Activated CD8-positive, alpha-beta T cell treated with anti-CD3 and anti-CD28 coated beads, Interleukin-2, amount 10 ng/mL, durations not matched to agents 7 days and 5 days (primary cell): Measurements from ENCODE around the gene GPR160. TPM values are rescaled to one million over a fixed set of nuclear protein-coding genes. Genes with fewer than 3 reads are reported as not detected.

Source experiments
- ATAC-seq: fragments of 150-1000 bp; cut with Tn5 transposase; one replicate; pipeline ENCODE4 v1.10.0; 2021; ENCODE audit warnings: moderate library complexity
- CTCF ChIA-PET: fragments of 350-600 bp; sonication (Branson Sonifier 250); formaldehyde crosslinking; loops from one replicate; lab custom pipeline; 2021; ENCODE audit warnings: antibody characterized with exemption; lab: Charles Lee
- POLR2A ChIA-PET: fragments of 350-600 bp; sonication (Branson Sonifier 250); formaldehyde crosslinking; loops from one replicate; lab custom pipeline; 2021; ENCODE audit warnings: antibody characterized with exemption; lab: Charles Lee
- DNase-seq: peaks from one replicate; pipeline ENCODE4 v3.0.0-alpha.2; 2020
- H3K27ac Mint-ChIP-seq: one replicate; pipeline ENCODE4 v1.8.0; 2021; ENCODE audit warnings: mild to moderate bottlenecking, mixed read lengths
- H3K27me3 Mint-ChIP-seq: one replicate; pipeline ENCODE4 v1.8.0; 2021; ENCODE audit warnings: low read depth, mixed read lengths
- H3K36me3 Mint-ChIP-seq: one replicate; pipeline ENCODE4 v1.8.0; 2021; ENCODE audit warnings: low read depth, mixed read lengths
- H3K4me1 Mint-ChIP-seq: one replicate; pipeline ENCODE4 v1.8.0; 2021; ENCODE audit warnings: low read depth, mixed read lengths
- H3K4me3 Mint-ChIP-seq: one replicate; pipeline ENCODE4 v1.8.0; 2021; ENCODE audit warnings: mild to moderate bottlenecking, mixed read lengths
- H3K9me3 Mint-ChIP-seq: one replicate; pipeline ENCODE4 v1.8.0; 2022; ENCODE audit warnings: mixed read lengths; ENCODE audit not compliant: insufficient read depth
- total RNA-seq, 2 experiments: library from RNA; stranded (reverse); gene quantifications; one replicate each; pipeline ENCODE4 v1.2.3, GENCODE V29; 2021

Gene GPR160, protein sequence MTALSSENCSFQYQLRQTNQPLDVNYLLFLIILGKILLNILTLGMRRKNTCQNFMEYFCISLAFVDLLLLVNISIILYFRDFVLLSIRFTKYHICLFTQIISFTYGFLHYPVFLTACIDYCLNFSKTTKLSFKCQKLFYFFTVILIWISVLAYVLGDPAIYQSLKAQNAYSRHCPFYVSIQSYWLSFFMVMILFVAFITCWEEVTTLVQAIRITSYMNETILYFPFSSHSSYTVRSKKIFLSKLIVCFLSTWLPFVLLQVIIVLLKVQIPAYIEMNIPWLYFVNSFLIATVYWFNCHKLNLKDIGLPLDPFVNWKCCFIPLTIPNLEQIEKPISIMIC
- total RNA-seq = 1 to 10 TPM; 5.0 to 7.4 TPM

DNA sequence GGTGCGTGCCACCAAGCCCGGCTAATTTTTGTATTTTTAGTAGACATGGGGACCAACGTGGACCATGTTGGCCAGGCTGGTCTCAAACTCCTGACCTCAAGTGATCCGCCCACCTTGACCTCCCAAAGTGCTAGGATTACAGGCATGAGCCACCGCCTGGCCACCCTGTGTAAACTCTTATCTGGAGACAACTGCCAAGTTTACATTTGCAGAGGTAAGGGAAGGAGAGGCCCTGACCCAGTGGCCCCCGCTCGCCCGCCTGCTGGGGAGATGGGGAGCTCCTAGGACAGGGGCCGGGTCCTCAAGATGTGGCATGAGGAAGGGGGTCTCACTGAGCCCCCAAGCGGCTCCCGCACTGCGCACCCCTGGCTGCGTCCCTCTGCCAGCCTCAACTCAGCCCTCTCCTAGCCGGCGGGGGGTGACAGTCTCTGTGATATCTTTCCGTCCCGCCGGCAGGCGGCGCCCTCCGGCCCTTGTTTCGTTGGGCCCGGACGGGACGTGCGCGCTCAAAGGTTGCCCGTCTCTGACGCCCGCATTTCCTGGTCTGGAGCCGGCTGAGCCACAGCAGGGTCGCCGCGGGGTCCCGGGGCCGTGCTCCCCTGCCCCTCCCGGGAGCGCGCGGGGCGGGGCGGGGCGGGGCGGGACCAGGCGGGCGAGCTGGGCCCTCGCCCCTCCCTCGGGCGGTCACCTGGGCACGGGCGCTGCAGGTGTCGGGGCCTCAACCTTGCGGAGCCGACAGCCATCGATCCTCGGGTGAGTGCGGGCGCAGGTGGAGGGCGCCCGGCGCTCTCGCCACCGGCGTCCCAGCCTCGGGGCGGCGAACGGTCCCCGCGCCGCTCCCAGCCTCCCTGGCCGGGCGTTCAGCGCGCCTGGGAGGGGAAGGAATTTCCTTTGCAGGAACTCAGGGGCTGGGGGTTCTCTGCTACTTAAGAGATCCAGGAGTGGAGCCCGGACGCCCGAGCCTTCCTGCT is at the start of gene GPR160:
GPR160 (plus strand) TSS at position 533 of the 971 bp plus-strand sequence. CDS start 45,978 bp downstream, outside the sequence.
- peak within 1 kb of the TSS; percentile 78 for H3K4me3 Mint-ChIP-seq
- peaks cover 5% of the 10 kb centered on the region for H3K9me3 Mint-ChIP-seq
- peak; percentile 87 for ATAC-seq
- POLR2A ChIA-PET = interaction anchor here (1.0 kb wide), 1 partner anchor 71 kb away, joined by 3 read pairs; the partner anchor contains the start of gene SEC62
- peaks cover 25% of the 10 kb centered on the region for H3K4me1 Mint-ChIP-seq
- CTCF ChIA-PET = interaction anchor here (0.6 to 2.7 kb wide), 8 partner anchors 8 to 176 kb away, joined by 3 to 10 read pairs (median 4); no protein-coding TSS in a partner anchor
- H3K27ac Mint-ChIP-seq = no peak within 1 kb of the TSS
- H3K36me3 Mint-ChIP-seq = peaks cover 5% of the 10 kb centered on the region
- H3K27me3 Mint-ChIP-seq = peaks cover 18% of the 10 kb centered on the region
- peak; percentile 86 for DNase-seq

DNA sequence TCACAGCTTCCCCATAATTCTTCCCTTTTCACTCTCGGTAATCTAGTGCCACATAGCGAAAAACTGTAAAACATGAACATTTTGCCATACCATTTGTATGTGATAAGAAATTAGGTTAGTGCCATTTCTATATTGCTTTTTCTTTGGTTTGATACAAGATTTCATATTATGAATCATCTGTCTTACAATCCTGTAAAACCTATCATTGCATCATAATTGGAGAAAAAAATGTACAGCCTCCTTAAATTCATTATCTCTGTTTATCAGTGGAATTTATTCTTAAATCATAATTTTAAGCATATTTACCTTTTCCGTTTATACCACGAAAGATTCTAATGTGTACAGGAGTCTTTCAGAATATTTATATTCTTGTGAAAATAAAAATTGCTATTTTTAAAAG is 47.4 kb upstream of the GPR160 start:
- Mint-ChIP-seq H3K27me3 (no peaks in the 10 kb centered on the region), H3K27ac (no peak overlapping the region), H3K4me3 (no peak overlapping the region), H3K4me1 (no peaks in the 10 kb centered on the region), H3K9me3 (no peaks in the 10 kb centered on the region), H3K36me3 (peaks cover 30% of the 10 kb centered on the region)
- DNase-seq (no peak), ATAC-seq (no peak)
- ChIA-PET POLR2A (no interaction called here), CTCF (no interaction called here)

DNA sequence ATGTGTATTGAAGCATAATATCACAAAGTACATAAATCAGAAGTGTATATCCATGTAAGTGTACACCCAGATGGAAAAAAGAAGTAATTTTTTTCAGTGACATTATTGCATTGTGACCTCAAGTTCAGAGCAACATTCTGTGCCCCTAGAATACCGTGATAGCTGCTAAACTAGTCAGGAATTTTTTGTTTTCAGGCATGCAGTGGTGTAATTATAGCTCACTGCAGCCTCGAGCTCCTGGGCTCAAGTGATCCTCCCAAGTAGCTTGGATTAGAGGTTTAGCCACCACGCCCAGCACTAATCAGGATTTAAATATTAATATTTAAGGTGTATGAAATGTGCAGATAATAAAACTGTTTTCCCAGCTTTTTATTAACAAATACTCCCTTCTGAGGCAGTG is 45.6 kb upstream of the GPR160 start:
- no peaks in the 10 kb centered on the region for H3K27me3 Mint-ChIP-seq
- DNase-seq (no peak), ATAC-seq (no peak)
- ChIA-PET POLR2A (no interaction called here), CTCF (no interaction called here)
- no peaks in the 10 kb centered on the region for H3K4me1 Mint-ChIP-seq
- H3K4me3 Mint-ChIP-seq = no peak overlapping the region
- H3K36me3 Mint-ChIP-seq = peaks cover 26% of the 10 kb centered on the region
- no peaks in the 10 kb centered on the region for H3K9me3 Mint-ChIP-seq
- no peak overlapping the region for H3K27ac Mint-ChIP-seq

DNA sequence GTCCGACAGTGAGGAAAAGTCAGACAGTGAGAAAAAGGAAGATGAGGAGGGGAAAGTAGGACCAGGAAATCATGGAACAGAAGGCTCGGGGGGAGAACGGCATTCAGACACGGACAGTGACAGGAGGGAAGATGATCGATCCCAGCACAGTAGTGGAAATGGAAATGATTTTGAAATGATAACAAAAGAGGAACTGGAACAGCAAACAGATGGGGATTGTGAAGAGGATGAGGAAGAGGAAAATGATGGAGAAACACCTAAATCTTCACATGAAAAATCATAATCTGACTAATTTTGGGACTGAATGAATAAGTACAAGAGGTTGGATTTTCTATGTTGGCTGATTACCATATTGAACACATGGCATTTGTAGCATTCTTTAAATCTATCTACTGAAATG is 45.0 kb upstream of the GPR160 start:
- peaks cover 26% of the 10 kb centered on the region for H3K36me3 Mint-ChIP-seq
- no peaks in the 10 kb centered on the region for H3K27me3 Mint-ChIP-seq
- no peaks in the 10 kb centered on the region for H3K9me3 Mint-ChIP-seq
- no peak overlapping the region for H3K4me3 Mint-ChIP-seq
- DNase-seq = no peak
- H3K4me1 Mint-ChIP-seq = no peaks in the 10 kb centered on the region
- ChIA-PET CTCF (no interaction called here), POLR2A (no interaction called here)
- ATAC-seq = no peak
- no peak overlapping the region for H3K27ac Mint-ChIP-seq

DNA sequence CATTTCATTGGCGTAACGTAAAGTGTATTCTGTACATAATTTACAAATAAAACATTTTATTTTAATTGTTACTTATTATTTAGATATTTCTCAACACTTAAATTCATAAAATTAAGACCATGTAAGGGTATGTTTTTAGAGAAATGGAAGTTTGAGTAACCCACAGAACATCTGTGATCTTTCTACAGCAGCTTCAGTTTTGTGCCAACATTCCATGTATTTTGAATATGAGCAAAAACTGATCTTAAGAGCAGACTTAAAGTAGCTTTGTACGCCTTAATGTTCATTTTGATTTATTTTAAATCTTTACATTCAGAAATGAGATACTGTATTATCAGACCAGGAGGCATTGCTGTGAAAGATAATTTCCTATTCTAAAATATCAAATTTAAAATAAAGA is 44.0 kb upstream of the GPR160 start:
- Mint-ChIP-seq H3K4me3 (no peak overlapping the region), H3K4me1 (peaks cover 4% of the 10 kb centered on the region), H3K27me3 (no peaks in the 10 kb centered on the region), H3K9me3 (no peaks in the 10 kb centered on the region), H3K36me3 (peaks cover 26% of the 10 kb centered on the region), H3K27ac (no peak overlapping the region)
- ATAC-seq (no peak), DNase-seq (no peak)
- POLR2A ChIA-PET = no interaction called here
- CTCF ChIA-PET = no interaction called here

DNA sequence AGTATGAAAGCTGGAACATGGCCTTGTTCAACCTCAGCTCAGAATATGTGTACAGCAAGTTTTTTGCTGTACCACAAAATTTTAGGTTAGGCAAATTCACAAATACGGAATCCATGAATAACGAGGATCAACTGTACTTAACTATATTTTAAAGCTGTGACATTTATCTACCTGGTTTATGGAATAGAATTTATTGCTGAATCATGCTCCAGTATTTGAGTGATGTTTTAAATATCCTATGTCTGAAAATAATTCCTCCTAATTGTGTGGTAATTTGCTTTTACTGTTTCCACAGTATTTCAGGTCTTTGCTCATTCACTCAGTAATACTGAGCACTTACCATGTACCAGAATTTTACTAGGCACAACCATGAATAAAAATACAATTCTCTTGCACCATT is 41.7 kb upstream of the GPR160 start:
- CTCF ChIA-PET = no interaction called here
- H3K4me3 Mint-ChIP-seq = no peak overlapping the region
- no peaks in the 10 kb centered on the region for H3K27me3 Mint-ChIP-seq
- ATAC-seq = no peak
- H3K27ac Mint-ChIP-seq = no peak overlapping the region
- POLR2A ChIA-PET = no interaction called here
- no peaks in the 10 kb centered on the region for H3K9me3 Mint-ChIP-seq
- DNase-seq = no peak
- peaks cover 10% of the 10 kb centered on the region for H3K4me1 Mint-ChIP-seq
- H3K36me3 Mint-ChIP-seq = peaks cover 29% of the 10 kb centered on the region

DNA sequence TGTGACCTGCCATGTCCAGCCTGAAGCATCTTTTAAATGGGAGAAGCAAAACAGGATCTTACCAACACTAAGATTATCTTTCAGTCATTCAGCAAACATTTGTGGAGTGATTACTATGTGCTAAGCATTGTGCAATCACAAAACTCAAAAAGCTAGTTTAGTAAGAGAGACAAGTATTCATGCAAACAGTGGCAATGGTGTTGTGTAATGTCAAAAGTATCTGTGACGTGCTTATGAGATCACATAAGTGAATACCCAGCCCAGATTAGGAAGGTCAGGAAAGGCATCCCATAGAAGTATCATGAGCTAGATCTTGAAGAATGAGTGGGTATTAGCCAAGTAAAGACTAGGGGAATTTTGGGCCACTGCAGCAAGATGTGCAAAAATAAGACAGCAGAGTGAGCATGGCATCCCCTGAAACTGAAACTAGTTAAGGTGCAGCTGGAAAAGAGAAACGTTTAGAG is 39.1 kb upstream of the GPR160 start:
- ATAC-seq = no peak
- POLR2A ChIA-PET = no interaction called here

DNA sequence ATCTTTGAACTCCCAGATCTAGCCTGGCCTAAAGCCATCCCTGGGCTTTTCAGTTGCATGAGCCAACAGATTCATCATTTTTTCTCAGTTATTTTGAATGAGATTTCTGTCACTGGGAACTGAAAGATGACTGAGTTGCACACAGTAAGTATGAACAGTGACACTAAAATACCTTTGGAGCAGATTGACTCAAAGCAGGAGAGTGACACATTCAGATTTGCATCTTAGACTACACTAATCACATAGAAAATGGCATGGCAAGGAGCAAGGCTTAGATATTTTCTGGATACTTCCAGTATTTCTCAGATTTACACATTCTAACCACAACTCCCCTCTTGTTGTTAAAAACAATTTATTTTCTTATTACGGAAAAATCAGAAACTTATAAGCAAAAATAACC is 38.4 kb upstream of the GPR160 start:
- ATAC-seq (no peak), DNase-seq (no peak)
- Mint-ChIP-seq H3K27ac (no peak overlapping the region), H3K4me1 (peaks cover 32% of the 10 kb centered on the region), H3K36me3 (peaks cover 19% of the 10 kb centered on the region), H3K27me3 (no peaks in the 10 kb centered on the region), H3K9me3 (no peaks in the 10 kb centered on the region), H3K4me3 (no peak overlapping the region)
- CTCF ChIA-PET = interaction anchor here (0.9 kb wide), 1 partner anchor 10 kb away, joined by 3 read pairs; no protein-coding TSS in a partner anchor
- POLR2A ChIA-PET = no interaction called here

More for the DNA sequence above, 39.1 kb upstream of the GPR160 start:
- no peaks in the 10 kb centered on the region for H3K27me3 Mint-ChIP-seq
- CTCF ChIA-PET = no interaction called here
- H3K9me3 Mint-ChIP-seq = no peaks in the 10 kb centered on the region
- H3K4me3 Mint-ChIP-seq = no peak overlapping the region
- H3K27ac Mint-ChIP-seq = no peak overlapping the region
- peaks cover 29% of the 10 kb centered on the region for H3K4me1 Mint-ChIP-seq
- H3K36me3 Mint-ChIP-seq = peaks cover 19% of the 10 kb centered on the region
- no peak for DNase-seq

DNA sequence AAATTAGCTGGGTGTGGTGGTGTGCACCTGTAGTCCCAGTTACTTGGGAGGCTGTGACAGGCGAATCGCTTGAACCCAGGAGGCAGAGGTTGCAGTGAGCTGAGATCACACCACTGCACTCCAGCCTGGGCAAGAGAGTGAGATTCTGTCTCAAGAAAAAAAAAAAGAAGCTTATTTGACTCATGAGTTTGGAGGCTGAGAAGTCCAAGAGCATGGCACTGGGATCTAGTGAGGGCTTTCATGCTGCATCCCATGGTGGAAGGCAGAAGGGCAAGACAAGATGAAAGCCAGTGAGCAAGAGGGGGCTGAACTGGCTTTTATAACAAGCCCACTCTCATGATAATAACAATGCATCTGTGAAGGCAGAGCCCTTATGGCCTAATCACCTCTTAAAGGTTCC is 37.7 kb upstream of the GPR160 start:
- ATAC-seq (no peak), DNase-seq (no peak)
- H3K27ac Mint-ChIP-seq = no peak overlapping the region
- peaks cover 32% of the 10 kb centered on the region for H3K4me1 Mint-ChIP-seq
- POLR2A ChIA-PET = no interaction called here
- CTCF ChIA-PET = interaction anchor here (0.7 to 0.9 kb wide), 2 partner anchors 9 to 187 kb away, joined by 3 read pairs; partner anchors contain the start of genes LRRC34 and LRRIQ4
- no peaks in the 10 kb centered on the region for H3K27me3 Mint-ChIP-seq
- H3K9me3 Mint-ChIP-seq = no peaks in the 10 kb centered on the region
- peaks cover 18% of the 10 kb centered on the region for H3K36me3 Mint-ChIP-seq
- no peak overlapping the region for H3K4me3 Mint-ChIP-seq

DNA sequence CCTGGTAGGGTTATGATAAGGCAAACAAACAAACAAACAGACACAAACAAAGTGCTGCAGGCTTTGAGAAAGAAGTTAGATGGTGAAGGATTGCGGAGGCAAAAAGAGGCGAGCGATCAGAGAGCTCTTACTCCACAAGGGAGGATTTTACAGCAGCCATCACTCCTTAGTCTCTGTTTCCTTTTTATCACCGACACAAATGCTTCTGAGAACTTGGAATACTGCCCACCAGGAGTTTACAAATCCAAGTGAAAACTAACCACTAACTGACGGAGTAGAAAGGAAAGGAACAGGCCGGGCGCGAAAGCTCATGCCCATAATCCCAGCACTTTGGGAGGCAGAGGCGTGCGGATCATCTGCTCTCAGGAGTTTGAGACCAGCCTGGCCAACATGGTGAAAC is 35.6 kb upstream of the GPR160 start:
- CTCF ChIA-PET = interaction anchor here (1.6 kb wide), 1 partner anchor 35 kb away, joined by 4 read pairs; the partner anchor contains the start of gene SEC62

DNA sequence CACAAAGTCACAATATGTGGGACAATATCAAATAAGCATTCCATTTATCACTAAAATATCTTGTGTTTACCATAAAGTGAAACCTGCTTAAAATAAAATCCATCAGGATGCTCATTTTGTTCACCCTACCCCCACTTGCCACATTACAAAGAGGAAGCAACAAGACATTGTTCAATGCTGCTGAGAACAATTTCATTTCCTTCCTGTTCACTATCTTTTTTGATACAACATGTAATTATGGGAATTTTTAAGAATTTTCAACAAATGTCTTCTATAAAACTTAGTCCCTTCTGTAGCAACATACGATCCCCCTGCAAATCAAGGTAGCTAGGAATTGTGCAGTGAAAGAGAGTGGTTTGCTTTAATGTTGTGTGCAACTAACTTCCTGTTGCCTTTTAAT is 34.9 kb upstream of the GPR160 start:
- ChIA-PET CTCF (interaction anchor here (1.2 to 1.6 kb wide), 2 partner anchors 31 to 36 kb away, joined by 3 to 4 read pairs; partner anchors contain the start of gene SEC62), POLR2A (interaction anchor here (0.6 kb wide), 1 partner anchor 37 kb away, joined by 3 read pairs; no protein-coding TSS in a partner anchor)
- Mint-ChIP-seq H3K27ac (peak overlapping the region; percentile 71), H3K4me3 (no peak overlapping the region), H3K36me3 (peaks cover 13% of the 10 kb centered on the region), H3K27me3 (no peaks in the 10 kb centered on the region), H3K9me3 (no peaks in the 10 kb centered on the region), H3K4me1 (peaks cover 47% of the 10 kb centered on the region)
- no peak for ATAC-seq
- DNase-seq = no peak

More for the DNA sequence above, 35.6 kb upstream of the GPR160 start:
- DNase-seq (no peak), ATAC-seq (no peak)
- Mint-ChIP-seq H3K9me3 (no peaks in the 10 kb centered on the region), H3K27ac (no peak overlapping the region), H3K36me3 (peaks cover 13% of the 10 kb centered on the region), H3K27me3 (no peaks in the 10 kb centered on the region), H3K4me3 (no peak overlapping the region), H3K4me1 (peaks cover 45% of the 10 kb centered on the region)
- POLR2A ChIA-PET = no interaction called here
